ENCODE data around the gene GBGT1.

The GBGT1 gene

GRCh38 chr9:133202688-133203453 is 39.2 kb upstream of the GBGT1 start:
- no peak for TF ChIP-seq CTCF (IDR thresholded peaks at IDR 0.05; ENCODE audit: unreplicated experiment in 3 of 3)
- Mint-ChIP-seq H3K4me3 (no peak overlapping the region), H3K4me1 (no peaks in the 10 kb centered on the region), H3K27me3 (ENCODE audit: low read depth) (peaks cover 34% of the 10 kb centered on the region), H3K9me3 (no peaks in the 10 kb centered on the region), H3K27ac (no peak overlapping the region), H3K36me3 (ENCODE audit: low read depth) (no peaks in the 10 kb centered on the region)

- H3K36me3 Mint-ChIP-seq (ENCODE audit: low read depth): no peaks in the 10 kb centered on the region
- H3K27me3 Mint-ChIP-seq (ENCODE audit: low read depth): peaks cover 31% of the 10 kb centered on the region
- H3K4me1 Mint-ChIP-seq: no peaks in the 10 kb centered on the region
- TF ChIP-seq CTCF (IDR thresholded peaks at IDR 0.05; ENCODE audit: unreplicated experiment in 3 of 3): no peak
- no peaks in the 10 kb centered on the region for H3K9me3 Mint-ChIP-seq
- no peak overlapping the region for H3K27ac Mint-ChIP-seq
- no peak overlapping the region for H3K4me3 Mint-ChIP-seq
Measured at GRCh38 chr9:133202145-133202513, 38.4 kb upstream of the GBGT1 start.

GRCh38 chr9:133201424-133202144 is 37.9 kb upstream of the GBGT1 start:
- Mint-ChIP-seq H3K4me3 (no peak overlapping the region), H3K27ac (no peak overlapping the region), H3K27me3 (ENCODE audit: low read depth) (peaks cover 36% of the 10 kb centered on the region), H3K36me3 (ENCODE audit: low read depth) (no peaks in the 10 kb centered on the region), H3K4me1 (no peaks in the 10 kb centered on the region), H3K9me3 (no peaks in the 10 kb centered on the region)
- TF ChIP-seq CTCF (IDR thresholded peaks at IDR 0.05; ENCODE audit: unreplicated experiment in 3 of 3): no peak

GRCh38 chr9:133200631-133201030 is 36.9 kb upstream of the GBGT1 start:
- Mint-ChIP-seq H3K27me3 (ENCODE audit: low read depth) (peaks cover 37% of the 10 kb centered on the region), H3K36me3 (ENCODE audit: low read depth) (no peaks in the 10 kb centered on the region), H3K27ac (no peak overlapping the region), H3K4me1 (no peaks in the 10 kb centered on the region), H3K9me3 (no peaks in the 10 kb centered on the region), H3K4me3 (no peak overlapping the region)
- TF ChIP-seq CTCF (IDR thresholded peaks at IDR 0.05; ENCODE audit: unreplicated experiment in 3 of 3): no peak

GRCh38 chr9:133199648-133200321 is 36.1 kb upstream of the GBGT1 start:
- no peak overlapping the region for H3K27ac Mint-ChIP-seq
- H3K9me3 Mint-ChIP-seq: no peaks in the 10 kb centered on the region
- H3K36me3 Mint-ChIP-seq (ENCODE audit: low read depth): no peaks in the 10 kb centered on the region
- H3K4me3 Mint-ChIP-seq: no peak overlapping the region
- no peak for TF ChIP-seq CTCF (IDR thresholded peaks at IDR 0.05; ENCODE audit: unreplicated experiment in 3 of 3)
- H3K27me3 Mint-ChIP-seq (ENCODE audit: low read depth): peaks cover 41% of the 10 kb centered on the region
- H3K4me1 Mint-ChIP-seq: no peaks in the 10 kb centered on the region

Measured in nephron (organoid).